Tongue (tissue), 2 donors: ENCODE measurements around the gene RIN2. TPM values are rescaled to one million over a fixed set of nuclear protein-coding genes. Genes with fewer than 3 reads are reported as not detected.
"Not testable (repeated sequence)": the region's sequence is repeated elsewhere in the genome, so short reads cannot be mapped to it uniquely, and the experiment has no call there.

Source experiments
- DNase-seq: peaks from one replicate; pipeline ENCODE4 v3.0.0-alpha.2; 2015
- total RNA-seq: library from RNA; depleted of rRNA; stranded (reverse); fragments of >200 nt; gene quantifications from one replicate; pipeline ENCODE4 v1.2.3, GENCODE V29; 2014

RIN2 gene
- total RNA-seq, 1 donor from 2014 or later, result 37.3 TPM

GRCh38 chr20:19740512-19740911, 17.5 kb upstream of the RIN2 start:
- no peak for DNase-seq

GRCh38 chr20:19741924-19742323, 16.1 kb upstream of the RIN2 start:
- DNase-seq, result no peak

GRCh38 chr20:19742974-19743639, 15.0 kb upstream of the RIN2 start:
- no peak for DNase-seq

- no peak for DNase-seq
Observed at GRCh38 chr20:19743640-19743995, 14.4 kb upstream of the RIN2 start.

GRCh38 chr20:19745106-19745505, 13.0 kb upstream of the RIN2 start:
- peak; percentile 75 for DNase-seq

- DNase-seq, result no peak
Observed at GRCh38 chr20:19745584-19745983, 12.5 kb upstream of the RIN2 start.

GRCh38 chr20:19746396-19746795, 11.7 kb upstream of the RIN2 start:
- no peak for DNase-seq

GRCh38 chr20:19747903-19748302, 10.2 kb upstream of the RIN2 start:
- DNase-seq, result no peak

- DNase-seq, result no peak
Observed at GRCh38 chr20:19748681-19749080, 9.4 kb upstream of the RIN2 start.

- DNase-seq, result peak; percentile 52
Observed at GRCh38 chr20:19749618-19750071, 8.4 kb upstream of the RIN2 start.

GRCh38 chr20:19750101-19750606, 7.9 kb upstream of the RIN2 start:
- no peak for DNase-seq

- peak; percentile 34 for DNase-seq
Observed at GRCh38 chr20:19750907-19751636, 7.0 kb upstream of the RIN2 start.

- DNase-seq, result not testable (repeated sequence)
Observed at GRCh38 chr20:19754201-19754600, 3.9 kb upstream of the RIN2 start.

- DNase-seq, result peak; percentile 33
Observed at GRCh38 chr20:19756761-19757486, 1.1 kb upstream of the RIN2 start.

GRCh38 chr20:19757487-19758132, 448 bp upstream of the RIN2 start:
- DNase-seq, result peak; percentile 97

GRCh38 chr20:19758501-19759331, 658 bp downstream of the RIN2 start:
- peak; percentile 78 for DNase-seq

- no peak for DNase-seq
Observed at GRCh38 chr20:19760371-19760721, 2.3 kb downstream of the RIN2 start.

- peak; percentile 68 for DNase-seq
Observed at GRCh38 chr20:19761326-19761725, 3.3 kb downstream of the RIN2 start.

GRCh38 chr20:19761841-19762240, 3.8 kb downstream of the RIN2 start:
- DNase-seq, result peak; percentile 79

GRCh38 chr20:19764207-19764606, 6.1 kb downstream of the RIN2 start:
- no peak for DNase-seq

GRCh38 chr20:19765266-19765665, 7.2 kb downstream of the RIN2 start:
- no peak for DNase-seq

- DNase-seq, result no peak
Observed at GRCh38 chr20:19765913-19766312, 7.9 kb downstream of the RIN2 start.
